ENCODE measurements around the gene ZNF584. TPM values are rescaled to one million over a fixed set of nuclear protein-coding genes. Genes with fewer than 3 reads are reported as not detected.
"Not testable (repeated sequence)": the region's sequence is repeated elsewhere in the genome, so short reads cannot be mapped to it uniquely, and the experiment has no call there.

Gene ZNF584
- total RNA-seq, 4 donors from 2014 or later = 3.4 to 8.3 (median 7.3) TPM

- intact Hi-C loops (cut with DNase I; ENCODE audit: low total_unique reads) (loop anchor here (2.0 kb wide), 1 partner anchor 14 kb away; the partner anchor contains the start of gene RPS5), in situ Hi-C loops (cut with MboI; ENCODE audit: low pct_ligation_motif_present in 1 of 4, low pct_unique_long_range_greater_than_20kb in 1 of 4, low sequenced_read_pairs in 3 of 4) (no loop called here)
- Histone ChIP-seq H3K4me1 (peaks cover 6 to 29% (median 22%) of the 10 kb centered on the region in 4 donors), H3K27ac (peak overlapping the region in 2 of 4 donors; percentile 22 to 63), H3K27me3 (peaks cover 28% of the 10 kb centered on the region), H3K4me3 (peak overlapping the region; percentile 21 to 94 (median 48)), H3K9me3 (no peaks in the 10 kb centered on the region), H3K36me3 (no peaks in the 10 kb centered on the region)
- TF ChIP-seq POLR2AphosphoS5 (IDR thresholded peaks at IDR 0.05) (no peak), CTCF (IDR thresholded peaks at IDR 0.05) (no peak), EP300 (IDR thresholded peaks at IDR 0.05; ENCODE audit: low read depth) (no peak), POLR2A (IDR thresholded peaks at IDR 0.05) (no peak)
- 39 to 70% methylated on average over 4 to 18 of the region's 18 CpGs for WGBS, 2 donors (ENCODE audit: low coverage in 1 of 2)
- no peak for DNase-seq
Measured at GRCh38 chr19:58400316-58400915, 8.0 kb upstream of the ZNF584 start.

- Histone ChIP-seq H3K27me3 (peaks cover 20% of the 10 kb centered on the region), H3K9me3 (no peaks in the 10 kb centered on the region), H3K36me3 (no peaks in the 10 kb centered on the region), H3K4me1 (peaks cover 6 to 22% (median 18%) of the 10 kb centered on the region in 4 donors), H3K4me3 (peak overlapping the region; percentile 32 to 94 (median 68)), H3K27ac (peak overlapping the region; percentile 82 to 92 (median 85))
- peak; percentile 63 to 90 (median 88) for TF ChIP-seq POLR2AphosphoS5 (IDR thresholded peaks at IDR 0.05)
- peak in 1 of 5 experiments; percentile 2 for TF ChIP-seq CTCF (IDR thresholded peaks at IDR 0.05)
- peak; percentile 82 for TF ChIP-seq POLR2A (IDR thresholded peaks at IDR 0.05)
- no peak for TF ChIP-seq EP300 (IDR thresholded peaks at IDR 0.05; ENCODE audit: low read depth)
- WGBS, 2 donors (ENCODE audit: low coverage in 1 of 2) = 3% methylated on average over 77 of the region's 80 CpGs; no CpG with 5 or more reads in 1 of the 2 donors
- intact Hi-C loops (cut with DNase I; ENCODE audit: low total_unique reads) (loop anchor here (2.0 kb wide), 1 partner anchor 14 kb away; the partner anchor contains the start of gene RPS5), in situ Hi-C loops (cut with MboI; ENCODE audit: low pct_ligation_motif_present in 1 of 4, low pct_unique_long_range_greater_than_20kb in 1 of 4, low sequenced_read_pairs in 3 of 4) (no loop called here)
- DNase-seq = peak; percentile 99
Measured at GRCh38 chr19:58400916-58401839, 7.3 kb upstream of the ZNF584 start.

- peak overlapping the region; percentile 82 to 92 (median 85) for H3K27ac ChIP-seq
- H3K27me3 ChIP-seq = peaks cover 14% of the 10 kb centered on the region
- H3K36me3 ChIP-seq = no peaks in the 10 kb centered on the region
- intact Hi-C loops (cut with DNase I; ENCODE audit: low total_unique reads) (loop anchor here (2.0 kb wide), 1 partner anchor 15 kb away; the partner anchor contains the start of gene RPS5), in situ Hi-C loops (cut with MboI; ENCODE audit: low pct_ligation_motif_present in 1 of 4, low pct_unique_long_range_greater_than_20kb in 1 of 4, low sequenced_read_pairs in 3 of 4) (no loop called here)
- H3K4me1 ChIP-seq = peaks cover 6 to 17% (median 15%) of the 10 kb centered on the region in 4 donors
- no peaks in the 10 kb centered on the region for H3K9me3 ChIP-seq
- H3K4me3 ChIP-seq = peak overlapping the region in 3 of 4 donors; percentile 67 to 94 (median 68)
- TF ChIP-seq POLR2AphosphoS5 (IDR thresholded peaks at IDR 0.05) (no peak), EP300 (IDR thresholded peaks at IDR 0.05; ENCODE audit: low read depth) (no peak), CTCF (IDR thresholded peaks at IDR 0.05) (no peak), POLR2A (IDR thresholded peaks at IDR 0.05) (no peak)
- no peak for DNase-seq
- WGBS, 2 donors (ENCODE audit: low coverage in 1 of 2) = 26 to 37% methylated on average over 12 to 23 of the region's 23 CpGs
Measured at GRCh38 chr19:58401840-58402421, 6.5 kb upstream of the ZNF584 start.

- not testable (repeated sequence) for H3K27ac ChIP-seq
Measured at GRCh38 chr19:58403920-58404478, 4.5 kb upstream of the ZNF584 start.

More at GRCh38 chr19:58403920-58404478, 4.5 kb upstream of the ZNF584 start:
- H3K4me3 ChIP-seq; H3K27me3 ChIP-seq; H3K9me3 ChIP-seq; H3K36me3 ChIP-seq; in situ Hi-C loops (cut with MboI; ENCODE audit: low pct_ligation_motif_present in 1 of 4, low pct_unique_long_range_greater_than_20kb in 1 of 4, low sequenced_read_pairs in 3 of 4); DNase-seq; intact Hi-C loops (cut with DNase I; ENCODE audit: low total_unique reads): not testable (repeated sequence)
- 40 to 73% methylated on average over 2 to 5 of the region's 5 CpGs for WGBS, 2 donors (ENCODE audit: low coverage in 1 of 2)
- peaks cover 6 to 27% (median 22%) of the 10 kb centered on the region in 4 donors for H3K4me1 ChIP-seq

Data from transverse colon (tissue), 4 donors.